B cell (primary cell): ENCODE results near the gene CALN1. TPM values are rescaled to one million over a fixed set of nuclear protein-coding genes. Genes with fewer than 3 reads are reported as not detected.

Experiments
- ATAC-seq: fragments of 200-7000 bp; cut with Tn5 transposase; one replicate; pipeline ENCODE4 v1.10.0; 2021; ENCODE audit warnings: low read depth, mild to moderate bottlenecking, moderate number of reproducible peaks, moderate library complexity
- CTCF ChIA-PET: fragments of 350-600 bp; sonication (Branson Sonifier 250); formaldehyde crosslinking; loops from one replicate; lab custom pipeline; 2021; ENCODE audit warnings: antibody characterized with exemption, inconsistent platforms; lab: Charles Lee
- POLR2A ChIA-PET: fragments of 350-600 bp; sonication (Branson Sonifier 250); formaldehyde crosslinking; loops from one replicate; lab custom pipeline; 2021; ENCODE audit warnings: antibody characterized with exemption; lab: Charles Lee
- DNase-seq: peaks from one replicate; pipeline ENCODE4 v3.0.0; 2013
- H2AFZ ChIP-seq: 2 replicates; pipeline ENCODE4 v1.6.1; 2012; ENCODE audit warnings: mild to moderate bottlenecking, low read depth, low read length; ENCODE audit not compliant: insufficient read depth, poor library complexity, severe bottlenecking
- H3K27ac ChIP-seq, 2 donors: 1 replicate in 1 of 2; 2 replicates in 1 of 2; pipeline ENCODE4 v1.5.1; 2012 to 2013; ENCODE audit warnings: low read length in 2 of 2, mild to moderate bottlenecking in 2 of 2, moderate library complexity in 1 of 2
- H3K27me3 ChIP-seq, 4 experiments: fragments of 200-600 bp in 1 of 4; sonication (generic) in 1 of 4; replicated peaks in 1 of 4; 1 replicate in 2 of 4; 2 replicates in 2 of 4; pipeline versions ENCODE4 v1.6.1 to v1.7.0; 2013 to 2016; ENCODE audit warnings: low read length in 3 of 4, mild to moderate bottlenecking in 2 of 4, mixed read lengths in 1 of 4, moderate library complexity in 1 of 4; ENCODE audit not compliant: insufficient read depth in 4 of 4, control insufficient read depth in 3 of 4; ENCODE audit errors: control extremely low read depth in 1 of 4
- H3K36me3 ChIP-seq, 2 experiments: replicated peaks in 1 of 2; 1 replicate in 1 of 2; 2 replicates in 1 of 2; pipeline versions ENCODE4 v1.6.1 to v1.7.1; 2013; ENCODE audit warnings: low read length in 1 of 2; ENCODE audit not compliant: insufficient read depth in 2 of 2, control insufficient read depth in 1 of 2; ENCODE audit errors: control extremely low read depth in 1 of 2, extremely low read depth in 1 of 2
- H3K4me1 ChIP-seq, 2 donors: fragments of 200-600 bp in 1 of 2; sonication (generic) in 1 of 2; 1 replicate in 1 of 2; 2 replicates in 1 of 2; pipeline versions ENCODE4 v1.5.1 to v1.6.1; 2013 to 2017; ENCODE audit warnings: low read length in 2 of 2; ENCODE audit not compliant: control insufficient read depth in 2 of 2, insufficient read depth in 2 of 2
- H3K4me2 ChIP-seq: replicated peaks from 2 replicates; pipeline ENCODE3; 2012; ENCODE audit warnings: mild to moderate bottlenecking, low read depth, low read length; ENCODE audit not compliant: poor library complexity, severe bottlenecking
- H3K4me3 ChIP-seq, 5 experiments: fragments of 200-600 bp in 1 of 5; sonication (generic) in 1 of 5; 1 replicate in 3 of 5; 2 replicates in 2 of 5; pipeline versions ENCODE4 v1.5.1 to v1.7.0; 2011 to 2016; ENCODE audit warnings: low read length in 4 of 5, mild to moderate bottlenecking in 4 of 5, low read depth in 2 of 5, control low read depth in 1 of 5, moderate library complexity in 1 of 5; ENCODE audit not compliant: insufficient read depth in 1 of 5; ENCODE audit errors: control extremely low read depth in 1 of 5, extremely low read depth in 1 of 5
- H3K79me2 ChIP-seq: fragments of 200-600 bp; sonication (generic); one replicate; pipeline ENCODE4 v1.6.0; 2016; ENCODE audit warnings: low read length; ENCODE audit not compliant: control insufficient read depth, insufficient read depth
- H3K9ac ChIP-seq: fragments of 200-600 bp; sonication (generic); 2 replicates; pipeline ENCODE4 v1.6.1; 2017; ENCODE audit warnings: mild to moderate bottlenecking, low read length, moderate library complexity
- H3K9me3 ChIP-seq, 3 donors: one replicate each; pipeline versions ENCODE4 v1.6.1 to v1.7.1; 2013; ENCODE audit warnings: low read length in 2 of 3; ENCODE audit not compliant: control insufficient read depth in 2 of 3, insufficient read depth in 1 of 3; ENCODE audit errors: control extremely low read depth in 1 of 3
- H4K20me1 ChIP-seq: 2 replicates; pipeline ENCODE4 v1.6.0; 2012; ENCODE audit warnings: mild to moderate bottlenecking, low read length; ENCODE audit not compliant: insufficient read depth, control insufficient read depth, poor library complexity, severe bottlenecking
- H3K27ac Mint-ChIP-seq: one replicate; pipeline ENCODE4 v1.8.0; 2021; ENCODE audit warnings: mixed read lengths
- H3K27me3 Mint-ChIP-seq: one replicate; pipeline ENCODE4 v1.8.0; 2021; ENCODE audit warnings: mixed read lengths
- H3K4me1 Mint-ChIP-seq: one replicate; pipeline ENCODE4 v1.8.0; 2021; ENCODE audit warnings: mixed read lengths
- H3K4me3 Mint-ChIP-seq: one replicate; pipeline ENCODE4 v1.8.0; 2021; ENCODE audit warnings: mixed read lengths
- H3K9me3 Mint-ChIP-seq: one replicate; pipeline ENCODE4 v1.8.0; 2022; ENCODE audit warnings: mixed read lengths; ENCODE audit not compliant: insufficient read depth
- EZH2 ChIP-seq: IDR thresholded peaks from 2 replicates; pipeline ENCODE4 v1.6.1; 2012; ENCODE audit warnings: borderline replicate concordance, low read depth, mild to moderate bottlenecking, moderate library complexity, low read length; ENCODE audit not compliant: insufficient read depth, poor library complexity, severe bottlenecking
- WGBS: methylation state at CpG from one replicate; pipeline ENCODE4 v1.1.5; 2013; ENCODE audit warnings: missing lambda C conversion rate; ENCODE audit not compliant: insufficient coverage; 5-methylcytosine and 5-hydroxymethylcytosine counted together
- intact Hi-C: fragments of 100-400 bp; cut with micrococcal nuclease; formaldehyde crosslinking; loops from one replicate; pipeline ENCODE4 v1.10.0; 2022
- polyA plus RNA-seq: library from polyadenylated mRNA; depleted of rRNA; stranded (reverse); fragments of >200 nt; gene quantifications from 2 replicates; pipeline ENCODE4 v1.2.3, GENCODE V29; 2012
- total RNA-seq, 2 donors: library from RNA; stranded (reverse); fragments of 120-200 nt in 1 of 2; gene quantifications; 1 replicate in 1 of 2; 2 replicates in 1 of 2; pipeline versions ENCODE4 v1.2.3 to v1.2.4, GENCODE V29; 2013 to 2022
- TF ChIP-seq, protein P1 (sequence below): fragments of 200-600 bp; IDR thresholded peaks from one replicate; pipeline ENCODE4 v1.8.0; 2022; ENCODE audit warnings: antibody characterized with exemption, mild to moderate bottlenecking

CALN1 gene
- total and polyA plus RNA-seq, 2 donors (not counting 1 experiment from before 2014, with no cell fraction given) = not detected

DNA sequence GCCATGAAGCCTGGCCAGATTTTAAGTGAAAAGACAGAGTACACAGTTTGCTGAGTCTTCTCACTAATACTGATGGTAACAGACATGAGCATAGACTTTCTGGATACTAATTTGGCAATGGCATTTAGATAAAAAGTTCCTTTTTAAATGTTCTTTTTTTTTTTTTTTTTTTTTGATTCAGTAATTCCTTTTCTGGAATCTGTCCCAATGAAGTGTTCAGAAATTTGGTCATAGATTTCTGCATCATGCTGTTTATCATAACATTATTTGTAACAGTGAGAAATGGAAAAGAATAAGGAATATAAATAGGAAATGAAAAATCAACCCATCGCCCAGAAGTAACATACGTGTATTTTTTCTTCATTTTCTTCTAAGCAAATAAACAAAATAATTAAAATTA is 354.9 kb downstream of the CALN1 start:
- Histone ChIP-seq H3K27me3 (no peaks in the 10 kb centered on the region), H3K4me3 (no peak overlapping the region), H3K4me2 (no peak overlapping the region), H2AFZ (no peak overlapping the region), H3K9ac (no peak overlapping the region), H3K9me3 (peaks cover 0 to 4% (median 2%) of the 10 kb centered on the region in 3 donors), H3K36me3 (no peaks in the 10 kb centered on the region), H3K79me2 (no peaks in the 10 kb centered on the region), H4K20me1 (no peaks in the 10 kb centered on the region), H3K27ac (no peak overlapping the region), H3K4me1 (no peaks in the 10 kb centered on the region)
- Mint-ChIP-seq H3K27ac (no peak overlapping the region), H3K4me3 (no peak overlapping the region), H3K4me1 (no peaks in the 10 kb centered on the region), H3K27me3 (no peaks in the 10 kb centered on the region), H3K9me3 (peaks cover 6% of the 10 kb centered on the region)
- intact Hi-C loops = no loop called here
- no peak for DNase-seq
- ChIA-PET POLR2A (no interaction called here), CTCF (no interaction called here)
- TF ChIP-seq EZH2 = no peak
- TF ChIP-seq, protein P1, sequence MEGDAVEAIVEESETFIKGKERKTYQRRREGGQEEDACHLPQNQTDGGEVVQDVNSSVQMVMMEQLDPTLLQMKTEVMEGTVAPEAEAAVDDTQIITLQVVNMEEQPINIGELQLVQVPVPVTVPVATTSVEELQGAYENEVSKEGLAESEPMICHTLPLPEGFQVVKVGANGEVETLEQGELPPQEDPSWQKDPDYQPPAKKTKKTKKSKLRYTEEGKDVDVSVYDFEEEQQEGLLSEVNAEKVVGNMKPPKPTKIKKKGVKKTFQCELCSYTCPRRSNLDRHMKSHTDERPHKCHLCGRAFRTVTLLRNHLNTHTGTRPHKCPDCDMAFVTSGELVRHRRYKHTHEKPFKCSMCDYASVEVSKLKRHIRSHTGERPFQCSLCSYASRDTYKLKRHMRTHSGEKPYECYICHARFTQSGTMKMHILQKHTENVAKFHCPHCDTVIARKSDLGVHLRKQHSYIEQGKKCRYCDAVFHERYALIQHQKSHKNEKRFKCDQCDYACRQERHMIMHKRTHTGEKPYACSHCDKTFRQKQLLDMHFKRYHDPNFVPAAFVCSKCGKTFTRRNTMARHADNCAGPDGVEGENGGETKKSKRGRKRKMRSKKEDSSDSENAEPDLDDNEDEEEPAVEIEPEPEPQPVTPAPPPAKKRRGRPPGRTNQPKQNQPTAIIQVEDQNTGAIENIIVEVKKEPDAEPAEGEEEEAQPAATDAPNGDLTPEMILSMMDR = no peak
- no peak for ATAC-seq
- no CpG with 5 or more reads among the region's 2 CpGs for WGBS

DNA sequence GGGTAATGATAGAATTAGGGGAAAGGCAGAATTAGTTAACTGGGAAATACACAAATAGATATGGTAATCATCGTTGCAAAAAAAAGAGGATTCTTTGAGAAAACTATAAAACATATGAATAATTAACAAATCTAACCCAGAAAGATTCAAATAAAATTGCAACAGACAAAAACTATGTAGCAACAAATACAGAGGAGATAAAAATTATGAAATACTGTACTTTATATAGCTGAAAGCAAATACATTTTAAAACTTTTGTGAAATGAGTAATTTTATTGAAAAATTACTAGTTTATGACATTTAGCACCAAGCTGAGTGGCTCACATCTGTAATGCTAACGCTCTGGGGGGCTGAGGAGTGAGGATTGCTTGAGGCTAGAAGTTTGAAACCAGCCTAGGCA is 356.7 kb downstream of the CALN1 start:
- H3K27me3 ChIP-seq = no peaks in the 10 kb centered on the region
- no peaks in the 10 kb centered on the region for H3K4me1 Mint-ChIP-seq

More for the DNA sequence above, 356.7 kb downstream of the CALN1 start:
- ChIA-PET POLR2A (no interaction called here), CTCF (no interaction called here)
- Histone ChIP-seq H3K9ac (no peak overlapping the region), H3K9me3 (peaks cover 0 to 4% (median 2%) of the 10 kb centered on the region in 3 donors), H3K27ac (no peak overlapping the region), H3K4me2 (no peak overlapping the region), H3K4me3 (no peak overlapping the region), H3K36me3 (no peaks in the 10 kb centered on the region), H2AFZ (no peak overlapping the region), H3K79me2 (no peaks in the 10 kb centered on the region), H4K20me1 (no peaks in the 10 kb centered on the region), H3K4me1 (no peaks in the 10 kb centered on the region)
- Mint-ChIP-seq H3K27ac (no peak overlapping the region), H3K9me3 (peaks cover 6% of the 10 kb centered on the region), H3K4me3 (no peak overlapping the region), H3K27me3 (no peaks in the 10 kb centered on the region)
- WGBS = no CpG with 5 or more reads among the region's 2 CpGs
- ATAC-seq = no peak
- intact Hi-C loops = no loop called here
- TF ChIP-seq, protein P1 = no peak
- TF ChIP-seq EZH2 = no peak
- no peak for DNase-seq
